GM23248 (cell line): ENCODE data around the gene LRBA. TPM values are rescaled to one million over a fixed set of nuclear protein-coding genes. Genes with fewer than 3 reads are reported as not detected.

Experiments
- DNase-seq: peaks from one replicate; pipeline ENCODE4 v3.0.0-alpha.2; 2015
- H2AFZ ChIP-seq: fragments of 200-600 bp; sonication (generic); 2 replicates; pipeline ENCODE4 v1.6.1; 2016; ENCODE audit warnings: antibody characterized with exemption
- H3F3A ChIP-seq: fragments of 200-600 bp; sonication (generic); 2 replicates; pipeline ENCODE4 v1.6.1; 2016; ENCODE audit warnings: mild to moderate bottlenecking, antibody characterized with exemption, mixed run types; ENCODE audit not compliant: insufficient read depth
- H3K27ac ChIP-seq: fragments of 200-600 bp; sonication (generic); 2 replicates; pipeline ENCODE4 v1.5.1; 2016; ENCODE audit warnings: mild to moderate bottlenecking
- H3K27me3 ChIP-seq: fragments of 200-600 bp; sonication (generic); replicated peaks from 2 replicates; pipeline ENCODE4 v1.6.1; 2016; ENCODE audit warnings: mild to moderate bottlenecking; ENCODE audit not compliant: insufficient read depth
- H3K36me3 ChIP-seq: fragments of 200-600 bp; sonication (generic); 2 replicates; pipeline ENCODE4 v1.6.1; 2016; ENCODE audit warnings: low read depth, mild to moderate bottlenecking
- H3K4me1 ChIP-seq: fragments of 200-600 bp; sonication (generic); 2 replicates; pipeline ENCODE4 v1.6.1; 2016; ENCODE audit warnings: mild to moderate bottlenecking; ENCODE audit not compliant: insufficient read depth
- H3K4me2 ChIP-seq: fragments of 200-600 bp; sonication (generic); one replicate; pipeline ENCODE4 v1.6.1; 2016; ENCODE audit warnings: mild to moderate bottlenecking; ENCODE audit not compliant: unreplicated experiment
- H3K4me3 ChIP-seq: fragments of 200-600 bp; sonication (generic); 2 replicates; pipeline ENCODE4 v1.5.1; 2016; ENCODE audit warnings: mild to moderate bottlenecking
- H3K79me2 ChIP-seq: fragments of 200-600 bp; sonication (generic); 2 replicates; pipeline ENCODE4 v1.6.1; 2016; ENCODE audit warnings: mild to moderate bottlenecking; ENCODE audit not compliant: insufficient read depth
- H3K9ac ChIP-seq: fragments of 200-600 bp; sonication (generic); 2 replicates; pipeline ENCODE4 v1.6.1; 2016; ENCODE audit warnings: mild to moderate bottlenecking
- H3K9me2 ChIP-seq: fragments of 200-600 bp; sonication (generic); 2 replicates; pipeline ENCODE4 v1.6.1; 2016; ENCODE audit warnings: mixed run types, mild to moderate bottlenecking, moderate library complexity; ENCODE audit not compliant: insufficient read depth
- H3K9me3 ChIP-seq: fragments of 200-600 bp; sonication (generic); one replicate; pipeline ENCODE4 v1.6.1; 2017; ENCODE audit warnings: low read depth
- H4K20me1 ChIP-seq: fragments of 200-600 bp; sonication (generic); 2 replicates; pipeline ENCODE4 v1.6.0; 2016; ENCODE audit not compliant: insufficient read depth
- EZH2 ChIP-seq: fragments of 200-600 bp; sonication (generic); IDR thresholded peaks from 2 replicates; pipeline ENCODE4 v1.6.1; 2018; ENCODE audit warnings: antibody characterized with exemption, mild to moderate bottlenecking; ENCODE audit not compliant: insufficient read depth, poor library complexity, severe bottlenecking
- EZH2phosphoT487 ChIP-seq: fragments of 200-600 bp; sonication (generic); IDR thresholded peaks from 2 replicates; pipeline ENCODE4 v1.6.1; 2018; ENCODE audit warnings: antibody characterized with exemption, moderate library complexity, mild to moderate bottlenecking, low read depth; ENCODE audit not compliant: insufficient read depth
- WGBS, 2 experiments: methylation state at CpG; one replicate each; pipeline ENCODE4 v1.1.6; 2015 to 2017; ENCODE audit warnings: low lambda C conversion rate in 2 of 2, low coverage in 1 of 2; ENCODE audit errors: missing lambda C conversion rate in 2 of 2; 5-methylcytosine and 5-hydroxymethylcytosine counted together
- in situ Hi-C: fragments of 300-500 bp; cut with MboI; formaldehyde crosslinking; loops from 2 replicates; pipeline ENCODE4 v1.15.0; 2020
- polyA plus RNA-seq: library from polyadenylated mRNA; unstranded; fragments of >200 nt; fragmentation: Nextera tagmentation; extraction: Ambion mirVana; gene quantifications from 2 replicates; pipeline ENCODE4 v1.2.1, GENCODE V29; 2016
- total RNA-seq: library from RNA; depleted of rRNA; stranded (reverse); fragments of >200 nt; shearing (Covaris generic); gene quantifications from 2 replicates; pipeline ENCODE4 v1.2.3, GENCODE V29; 2014

Gene LRBA
- total and polyA plus RNA-seq, 2 experiments from 2014 or later = 6.6 to 17.8 TPM

GRCh38 chr4:150342945-150343344, 672.1 kb downstream of the LRBA start:
- H3K4me2 ChIP-seq = no peak overlapping the region
- H3K27ac ChIP-seq = no peak overlapping the region
- H3K36me3 ChIP-seq = no peaks in the 10 kb centered on the region
- H3K4me1 ChIP-seq = peaks cover 6% of the 10 kb centered on the region
- H3K4me3 ChIP-seq = no peak overlapping the region
- H3K9ac ChIP-seq = no peak overlapping the region
- 0 out of 2 replicates have a peak, but pooled peaks cover 1% of the 10 kb centered on the region for H3F3A ChIP-seq
- no peaks in the 10 kb centered on the region for H4K20me1 ChIP-seq
- in situ Hi-C loops = no loop called here
- no peaks in the 10 kb centered on the region for H3K27me3 ChIP-seq
- H3K9me2 ChIP-seq = no peaks in the 10 kb centered on the region
- DNase-seq = no peak
- no peaks in the 10 kb centered on the region for H3K9me3 ChIP-seq
- no peak overlapping the region for H2AFZ ChIP-seq
- no peaks in the 10 kb centered on the region for H3K79me2 ChIP-seq
- WGBS, 2 experiments = 61 to 62% methylated on average over 2 of the region's 2 CpGs
- TF ChIP-seq EZH2 = no peak
- TF ChIP-seq EZH2phosphoT487 = no peak

- DNase-seq = no peak
- 0 out of 2 replicates have a peak, but pooled peaks cover 4% of the 10 kb centered on the region for H3K4me1 ChIP-seq
- H3K36me3 ChIP-seq = no peaks in the 10 kb centered on the region
- no peak overlapping the region for H3K4me2 ChIP-seq
- no peaks in the 10 kb centered on the region for H3K27me3 ChIP-seq
- TF ChIP-seq EZH2 (no peak), EZH2phosphoT487 (no peak)
- H3K4me3 ChIP-seq = no peak overlapping the region
- H3K9ac ChIP-seq = no peak overlapping the region
- H3F3A ChIP-seq = no peaks in the 10 kb centered on the region
- in situ Hi-C loops = no loop called here
- H3K9me2 ChIP-seq = no peaks in the 10 kb centered on the region
- no peak overlapping the region for H3K27ac ChIP-seq
- no peaks in the 10 kb centered on the region for H3K9me3 ChIP-seq
- H4K20me1 ChIP-seq = no peaks in the 10 kb centered on the region
- peak overlapping the region; percentile 27; the same call in 1 of the 2 replicates for H2AFZ ChIP-seq
- 56 to 58% methylated on average over 3 of the region's 3 CpGs for WGBS, 2 experiments
- no peaks in the 10 kb centered on the region for H3K79me2 ChIP-seq
Observed at GRCh38 chr4:150337734-150338133, 677.4 kb downstream of the LRBA start.

GRCh38 chr4:150336676-150337412, 678.2 kb downstream of the LRBA start:
- Histone ChIP-seq H3K79me2 (no peaks in the 10 kb centered on the region), H3K9me3 (no peaks in the 10 kb centered on the region), H3K9ac (no peak overlapping the region), H3K27ac (no peak overlapping the region), H2AFZ (no peak overlapping the region), H3K4me2 (no peak overlapping the region), H3K4me1 (0 out of 2 replicates have a peak, but pooled peaks cover 4% of the 10 kb centered on the region), H3K36me3 (no peaks in the 10 kb centered on the region), H4K20me1 (no peaks in the 10 kb centered on the region), H3K4me3 (no peak overlapping the region), H3F3A (no peaks in the 10 kb centered on the region), H3K27me3 (no peaks in the 10 kb centered on the region), H3K9me2 (no peaks in the 10 kb centered on the region)
- 87 to 90% methylated on average over 5 of the region's 5 CpGs for WGBS, 2 experiments
- TF ChIP-seq EZH2phosphoT487 (no peak), EZH2 (no peak)
- no peak for DNase-seq
- in situ Hi-C loops = no loop called here

GRCh38 chr4:150332961-150333360, 682.1 kb downstream of the LRBA start:
- Histone ChIP-seq H3K9ac (no peak overlapping the region), H4K20me1 (no peaks in the 10 kb centered on the region), H3K9me3 (no peaks in the 10 kb centered on the region), H3K9me2 (no peaks in the 10 kb centered on the region), H3K27me3 (no peaks in the 10 kb centered on the region), H3K4me3 (no peak overlapping the region), H3K4me2 (no peak overlapping the region), H3F3A (no peaks in the 10 kb centered on the region), H3K4me1 (0 out of 2 replicates have a peak, but pooled peaks cover 2% of the 10 kb centered on the region), H3K27ac (no peak overlapping the region), H2AFZ (no peak overlapping the region), H3K79me2 (no peaks in the 10 kb centered on the region), H3K36me3 (no peaks in the 10 kb centered on the region)
- in situ Hi-C loops = no loop called here
- no peak for DNase-seq
- TF ChIP-seq EZH2phosphoT487 (no peak), EZH2 (no peak)

GRCh38 chr4:150332086-150332485, 683.0 kb downstream of the LRBA start:
- Histone ChIP-seq H3K27me3 (no peaks in the 10 kb centered on the region), H2AFZ (no peak overlapping the region), H3K27ac (no peak overlapping the region), H3K9me3 (no peaks in the 10 kb centered on the region), H3F3A (no peaks in the 10 kb centered on the region), H3K9me2 (no peaks in the 10 kb centered on the region), H4K20me1 (no peaks in the 10 kb centered on the region), H3K4me1 (no peaks in the 10 kb centered on the region), H3K79me2 (no peaks in the 10 kb centered on the region), H3K9ac (no peak overlapping the region), H3K4me3 (no peak overlapping the region), H3K36me3 (no peaks in the 10 kb centered on the region), H3K4me2 (no peak overlapping the region)
- TF ChIP-seq EZH2phosphoT487 = no peak
- no peak for DNase-seq
- in situ Hi-C loops = no loop called here
